CD14-positive monocyte (primary cell): ENCODE results near the gene RTN4RL1. TPM values are rescaled to one million over a fixed set of nuclear protein-coding genes. Genes with fewer than 3 reads are reported as not detected.

ENCODE experiments used
- DNase-seq, 3 donors: peaks; one replicate each; pipeline ENCODE4 v3.0.0-alpha.2; 2011 to 2022
- H2AFZ ChIP-seq: 2 replicates; pipeline ENCODE4 v1.6.0; 2012; ENCODE audit warnings: mild to moderate bottlenecking, low read depth, low read length, inconsistent platforms; ENCODE audit not compliant: insufficient read depth, poor library complexity, severe bottlenecking
- H3K27ac ChIP-seq, 2 donors: 1 replicate in 1 of 2; 2 replicates in 1 of 2; pipeline ENCODE4 v1.5.1; 2012 to 2013; ENCODE audit warnings: low read length in 2 of 2, control low read depth in 1 of 2, inconsistent platforms in 1 of 2, low read depth in 1 of 2, mild to moderate bottlenecking in 1 of 2
- H3K27me3 ChIP-seq, 2 donors: one replicate each; pipeline versions ENCODE4 v1.6.0 to v1.6.1; 2011 to 2013; ENCODE audit warnings: low read length in 2 of 2; ENCODE audit not compliant: control insufficient read depth in 2 of 2, insufficient read depth in 2 of 2
- H3K36me3 ChIP-seq, 2 donors: replicated peaks in 1 of 2; 1 replicate in 1 of 2; 2 replicates in 1 of 2; pipeline versions ENCODE4 v1.5.1 to v1.6.1; 2012 to 2013; ENCODE audit warnings: low read length in 2 of 2, control low read depth in 1 of 2, inconsistent platforms in 1 of 2, mild to moderate bottlenecking in 1 of 2; ENCODE audit not compliant: insufficient read depth in 2 of 2, control insufficient read depth in 1 of 2
- H3K4me1 ChIP-seq, 2 donors: 1 replicate in 1 of 2; 2 replicates in 1 of 2; pipeline versions ENCODE4 v1.5.1 to v1.6.1; 2012 to 2013; ENCODE audit warnings: low read length in 2 of 2, control low read depth in 1 of 2, inconsistent platforms in 1 of 2, mild to moderate bottlenecking in 1 of 2, moderate library complexity in 1 of 2; ENCODE audit not compliant: insufficient read depth in 2 of 2, control insufficient read depth in 1 of 2
- H3K4me2 ChIP-seq: replicated peaks from 2 replicates; pipeline ENCODE3; 2012; ENCODE audit warnings: low read length, moderate library complexity, mild to moderate bottlenecking; ENCODE audit not compliant: poor library complexity, severe bottlenecking; ENCODE audit errors: extremely low read depth
- H3K4me3 ChIP-seq, 3 experiments: fragments of 200-600 bp in 1 of 3; sonication (generic) in 1 of 3; replicated peaks in 1 of 3; 1 replicate in 2 of 3; 2 replicates in 1 of 3; pipeline ENCODE4 v1.5.1; 2011 to 2013; ENCODE audit warnings: low read length in 3 of 3, mild to moderate bottlenecking in 3 of 3, control low read depth in 2 of 3, low read depth in 2 of 3, inconsistent platforms in 1 of 3, moderate library complexity in 1 of 3
- H3K79me2 ChIP-seq: 2 replicates; pipeline ENCODE4 v1.6.0; 2012; ENCODE audit warnings: mild to moderate bottlenecking, control low read depth, inconsistent platforms, low read length, moderate library complexity; ENCODE audit not compliant: insufficient read depth
- H3K9ac ChIP-seq: 2 replicates; pipeline ENCODE4 v1.6.0; 2017; ENCODE audit warnings: low read length, mild to moderate bottlenecking; ENCODE audit not compliant: insufficient read depth, poor library complexity, severe bottlenecking
- H3K9me3 ChIP-seq, 2 donors: replicated peaks in 1 of 2; 1 replicate in 1 of 2; 2 replicates in 1 of 2; pipeline versions ENCODE4 v1.5.1 to v1.6.1; 2012 to 2013; ENCODE audit warnings: low read length in 2 of 2, control low read depth in 1 of 2; ENCODE audit not compliant: control insufficient read depth in 1 of 2, insufficient read depth in 1 of 2
- H4K20me1 ChIP-seq: 2 replicates; pipeline ENCODE4 v1.6.0; 2012; ENCODE audit warnings: mild to moderate bottlenecking, low read length, control low read depth, moderate library complexity; ENCODE audit not compliant: insufficient read depth
- H3K27ac Mint-ChIP-seq, 7 donors: one replicate each; pipeline ENCODE4 v1.8.0; 2020; ENCODE audit warnings: mild to moderate bottlenecking in 7 of 7, mixed read lengths in 7 of 7, moderate library complexity in 6 of 7, inconsistent platforms in 2 of 7
- H3K27me3 Mint-ChIP-seq, 3 donors: one replicate each; pipeline ENCODE4 v1.8.0; 2021 to 2022; ENCODE audit warnings: low read depth in 3 of 3, mild to moderate bottlenecking in 3 of 3, mixed read lengths in 3 of 3, moderate library complexity in 3 of 3, inconsistent platforms in 1 of 3
- H3K36me3 Mint-ChIP-seq, 2 donors: one replicate each; pipeline ENCODE4 v1.8.0; 2020; ENCODE audit warnings: mixed read lengths in 2 of 2, inconsistent platforms in 1 of 2, mild to moderate bottlenecking in 1 of 2
- H3K4me1 Mint-ChIP-seq: one replicate; pipeline ENCODE4 v1.8.0; 2020; ENCODE audit warnings: mild to moderate bottlenecking, mixed read lengths
- H3K4me3 Mint-ChIP-seq, 2 donors: one replicate each; pipeline ENCODE4 v1.8.0; 2020; ENCODE audit warnings: mild to moderate bottlenecking in 2 of 2, mixed read lengths in 2 of 2, moderate library complexity in 1 of 2
- H3K9me3 Mint-ChIP-seq, 7 donors: one replicate each; pipeline ENCODE4 v1.8.0; 2020 to 2022; ENCODE audit warnings: mixed read lengths in 7 of 7, mild to moderate bottlenecking in 6 of 7, moderate library complexity in 6 of 7, inconsistent platforms in 2 of 7
- WGBS: methylation state at CpG from one replicate; pipeline ENCODE4 v1.1.5; 2013; ENCODE audit warnings: missing lambda C conversion rate; ENCODE audit not compliant: insufficient coverage; 5-methylcytosine and 5-hydroxymethylcytosine counted together
- intact Hi-C, 2 donors: fragments of 100-400 bp; cut with micrococcal nuclease; formaldehyde crosslinking; loops; one replicate each; pipeline versions ENCODE4 v1.15.0 to v1.15.1; 2023
- polyA plus RNA-seq, 3 donors: library from polyadenylated mRNA; depleted of rRNA in 1 of 3; unstranded in 2 of 3; stranded (reverse) in 1 of 3; fragments of 300-500 nt in 2 of 3; fragments of >200 nt in 1 of 3; fragmentation: Illumina TruSeq in 2 of 3; gene quantifications; 1 replicate in 2 of 3; 2 replicates in 1 of 3; pipeline ENCODE4 v1.2.3, GENCODE V29; 2012 to 2021
- TF ChIP-seq, protein P1 (sequence below): fragments of 200-600 bp; IDR thresholded peaks from one replicate; pipeline ENCODE4 v1.8.0; 2022; ENCODE audit warnings: antibody characterized with exemption, mild to moderate bottlenecking

The RTN4RL1 gene
- polyA plus RNA-seq, 3 donors = 0.07 to 0.29 (median 0.11) TPM

GRCh38 chr17:2043785-2044184, 18.7 kb upstream of the RTN4RL1 start:
- H3K27ac ChIP-seq = no peak overlapping the region
- 100% methylated on average over 2 of the region's 6 CpGs for WGBS
- peaks cover 8 to 16% of the 10 kb centered on the region in 2 donors for H3K27me3 ChIP-seq
- no peak overlapping the region for H3K4me3 Mint-ChIP-seq
- peaks cover 15 to 18% of the 10 kb centered on the region in 2 donors for H3K4me1 ChIP-seq
- TF ChIP-seq, protein P1, sequence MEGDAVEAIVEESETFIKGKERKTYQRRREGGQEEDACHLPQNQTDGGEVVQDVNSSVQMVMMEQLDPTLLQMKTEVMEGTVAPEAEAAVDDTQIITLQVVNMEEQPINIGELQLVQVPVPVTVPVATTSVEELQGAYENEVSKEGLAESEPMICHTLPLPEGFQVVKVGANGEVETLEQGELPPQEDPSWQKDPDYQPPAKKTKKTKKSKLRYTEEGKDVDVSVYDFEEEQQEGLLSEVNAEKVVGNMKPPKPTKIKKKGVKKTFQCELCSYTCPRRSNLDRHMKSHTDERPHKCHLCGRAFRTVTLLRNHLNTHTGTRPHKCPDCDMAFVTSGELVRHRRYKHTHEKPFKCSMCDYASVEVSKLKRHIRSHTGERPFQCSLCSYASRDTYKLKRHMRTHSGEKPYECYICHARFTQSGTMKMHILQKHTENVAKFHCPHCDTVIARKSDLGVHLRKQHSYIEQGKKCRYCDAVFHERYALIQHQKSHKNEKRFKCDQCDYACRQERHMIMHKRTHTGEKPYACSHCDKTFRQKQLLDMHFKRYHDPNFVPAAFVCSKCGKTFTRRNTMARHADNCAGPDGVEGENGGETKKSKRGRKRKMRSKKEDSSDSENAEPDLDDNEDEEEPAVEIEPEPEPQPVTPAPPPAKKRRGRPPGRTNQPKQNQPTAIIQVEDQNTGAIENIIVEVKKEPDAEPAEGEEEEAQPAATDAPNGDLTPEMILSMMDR = no peak
- no peak overlapping the region for H2AFZ ChIP-seq
- H3K9me3 Mint-ChIP-seq = peaks cover 0 to 2% (median 0%) of the 10 kb centered on the region in 7 donors
- H3K27ac Mint-ChIP-seq = no peak overlapping the region
- H3K4me2 ChIP-seq = no peak overlapping the region
- H3K9me3 ChIP-seq = no peaks in the 10 kb centered on the region
- peaks cover 17% of the 10 kb centered on the region for H3K4me1 Mint-ChIP-seq
- intact Hi-C loops = no loop called here
- peaks cover 8 to 21% of the 10 kb centered on the region in 2 donors for H3K36me3 ChIP-seq
- H3K4me3 ChIP-seq = no peak overlapping the region
- H3K79me2 ChIP-seq = peaks cover 16% of the 10 kb centered on the region
- no peak overlapping the region for H3K9ac ChIP-seq
- DNase-seq = no peak
- peaks cover 17 to 26% of the 10 kb centered on the region in 2 donors for H3K36me3 Mint-ChIP-seq
- peaks cover 4% of the 10 kb centered on the region for H4K20me1 ChIP-seq
- peaks cover 16 to 21% (median 19%) of the 10 kb centered on the region in 3 donors for H3K27me3 Mint-ChIP-seq

DNA sequence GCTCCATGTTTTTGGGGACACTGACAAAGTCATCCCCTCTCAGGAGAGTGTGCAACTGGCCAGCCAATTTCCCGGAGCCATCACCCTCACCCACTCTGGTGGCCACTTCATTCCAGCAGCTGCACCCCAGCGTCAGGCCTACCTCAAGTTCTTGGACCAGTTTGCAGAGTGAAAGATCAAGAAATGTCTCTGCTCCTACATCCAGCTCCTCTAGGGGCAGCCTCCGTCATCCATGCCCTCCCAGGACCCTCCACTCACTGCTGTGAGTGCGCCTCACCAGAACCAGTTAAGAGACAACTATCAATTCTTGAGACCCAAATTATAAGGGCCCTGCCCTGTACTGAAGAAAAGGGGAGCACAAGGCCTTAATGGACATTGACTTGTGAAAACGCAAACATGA, 17.8 kb upstream of the RTN4RL1 start:
- peaks cover 15 to 18% of the 10 kb centered on the region in 2 donors for H3K4me1 ChIP-seq
- peak overlapping the region; percentile 81 for H2AFZ ChIP-seq
- peaks cover 8 to 21% of the 10 kb centered on the region in 2 donors for H3K36me3 ChIP-seq
- no peak overlapping the region for H3K9ac ChIP-seq
- DNase-seq = no peak
- Mint-ChIP-seq H3K27me3 (peaks cover 9 to 13% (median 10%) of the 10 kb centered on the region in 3 donors), H3K9me3 (peaks cover 0 to 2% (median 0%) of the 10 kb centered on the region in 7 donors), H3K27ac (peak overlapping the region in 6 of 7 donors; percentile 46 to 98 (median 90)), H3K4me1 (peaks cover 15% of the 10 kb centered on the region), H3K36me3 (peaks cover 21 to 33% of the 10 kb centered on the region in 2 donors), H3K4me3 (peak overlapping the region; percentile 37 to 96)
- H4K20me1 ChIP-seq = peaks cover 4% of the 10 kb centered on the region
- H3K9me3 ChIP-seq = no peaks in the 10 kb centered on the region
- peaks cover 16% of the 10 kb centered on the region for H3K79me2 ChIP-seq
- no peak overlapping the region for H3K27ac ChIP-seq
- WGBS = 93% methylated on average over 3 of the region's 5 CpGs
- peak overlapping the region in 1 of 3 experiments; percentile 88 for H3K4me3 ChIP-seq
- TF ChIP-seq, protein P1 = no peak
- H3K4me2 ChIP-seq = peak overlapping the region; percentile 86
- H3K27me3 ChIP-seq = peaks cover under 1 to 7% of the 10 kb centered on the region in 2 donors
- intact Hi-C loops = no loop called here
